ENCODE results near the gene ERC2. TPM values are rescaled to one million over a fixed set of nuclear protein-coding genes. Genes with fewer than 3 reads are reported as not detected.

ERC2 gene
- total RNA-seq, 2 experiments from 2014 or later: not detected

GRCh38 chr3:56410576-56410975 is 57.7 kb downstream of the ERC2 start:
- Histone ChIP-seq H3K4me1 (ENCODE audit: insufficient read depth, low read length, poor library complexity, severe bottlenecking) (no peaks in the 10 kb centered on the region), H2AFZ (ENCODE audit: low read length) (no peak overlapping the region), H3K36me3 (ENCODE audit: insufficient read depth, low read length) (no peaks in the 10 kb centered on the region), H3K9me2 (ENCODE audit: insufficient read depth, low read length) (no peaks in the 10 kb centered on the region), H3K4me3 (ENCODE audit: low read depth, low read length, poor library complexity, severe bottlenecking) (no peak overlapping the region), H3K9me3 (ENCODE audit: low read length) (no peaks in the 10 kb centered on the region), H4K20me1 (ENCODE audit: insufficient read depth, low read length) (no peaks in the 10 kb centered on the region), H3K4me2 (ENCODE audit: low read length) (no peak overlapping the region), H3K27ac (ENCODE audit: low read depth, low read length, poor library complexity, severe bottlenecking) (no peak overlapping the region), H3K79me2 (ENCODE audit: insufficient read depth, low read depth, low read length) (no peaks in the 10 kb centered on the region)
- TF ChIP-seq CTCF (conservative IDR thresholded peaks at IDR 0.05; ENCODE audit: low read length) (no peak), EZH2phosphoT487 (IDR thresholded peaks at IDR 0.05; ENCODE audit: borderline replicate concordance, low read depth, low read length) (no peak)
- intact Hi-C loops (cut with micrococcal nuclease; ENCODE audit: unreplicated experiment): no loop called here
- BruUV-seq (replicated peaks): no TSS peak
- DNase-seq (ENCODE audit: low spot score): no peak
- CTCF ChIA-PET (ENCODE audit: unreplicated experiment): no interaction called here
- POLR2A ChIA-PET: no interaction called here

GRCh38 chr3:56409790-56410189 is 58.5 kb downstream of the ERC2 start:
- no TSS peak for BruUV-seq (replicated peaks)
- POLR2A ChIA-PET: interaction anchor here (0.7 kb wide), 1 partner anchor 61 kb away, joined by 6 read pairs; no protein-coding TSS in a partner anchor
- intact Hi-C loops (cut with micrococcal nuclease; ENCODE audit: unreplicated experiment): no loop called here
- Histone ChIP-seq H3K9me2 (ENCODE audit: insufficient read depth, low read length) (no peaks in the 10 kb centered on the region), H3K4me2 (ENCODE audit: low read length) (no peak overlapping the region), H4K20me1 (ENCODE audit: insufficient read depth, low read length) (no peaks in the 10 kb centered on the region), H3K4me3 (ENCODE audit: low read depth, low read length, poor library complexity, severe bottlenecking) (no peak overlapping the region), H3K36me3 (ENCODE audit: insufficient read depth, low read length) (no peaks in the 10 kb centered on the region), H3K27ac (ENCODE audit: low read depth, low read length, poor library complexity, severe bottlenecking) (no peak overlapping the region), H3K79me2 (ENCODE audit: insufficient read depth, low read depth, low read length) (no peaks in the 10 kb centered on the region), H3K4me1 (ENCODE audit: insufficient read depth, low read length, poor library complexity, severe bottlenecking) (no peaks in the 10 kb centered on the region), H3K9me3 (ENCODE audit: low read length) (no peaks in the 10 kb centered on the region), H2AFZ (ENCODE audit: low read length) (no peak overlapping the region)
- no peak for DNase-seq (ENCODE audit: low spot score)
- CTCF ChIA-PET (ENCODE audit: unreplicated experiment): no interaction called here
- no peak for TF ChIP-seq CTCF (conservative IDR thresholded peaks at IDR 0.05; ENCODE audit: low read length)
- no peak for TF ChIP-seq EZH2phosphoT487 (IDR thresholded peaks at IDR 0.05; ENCODE audit: borderline replicate concordance, low read depth, low read length)

GRCh38 chr3:56408761-56409196 is 59.5 kb downstream of the ERC2 start:
- no peaks in the 10 kb centered on the region for H3K36me3 ChIP-seq (ENCODE audit: insufficient read depth, low read length)
- no peaks in the 10 kb centered on the region for H4K20me1 ChIP-seq (ENCODE audit: insufficient read depth, low read length)
- no peak overlapping the region for H2AFZ ChIP-seq (ENCODE audit: low read length)
- H3K9me2 ChIP-seq (ENCODE audit: insufficient read depth, low read length): no peaks in the 10 kb centered on the region
- no peaks in the 10 kb centered on the region for H3K9me3 ChIP-seq (ENCODE audit: low read length)
- no peak overlapping the region for H3K4me3 ChIP-seq (ENCODE audit: low read depth, low read length, poor library complexity, severe bottlenecking)
- no peaks in the 10 kb centered on the region for H3K4me1 ChIP-seq (ENCODE audit: insufficient read depth, low read length, poor library complexity, severe bottlenecking)
- no peak for TF ChIP-seq EZH2phosphoT487 (IDR thresholded peaks at IDR 0.05; ENCODE audit: borderline replicate concordance, low read depth, low read length)
- ChIA-PET POLR2A (no interaction called here), CTCF (ENCODE audit: unreplicated experiment) (no interaction called here)
- no TSS peak for BruUV-seq (replicated peaks)
- no peaks in the 10 kb centered on the region for H3K79me2 ChIP-seq (ENCODE audit: insufficient read depth, low read depth, low read length)
- H3K27ac ChIP-seq (ENCODE audit: low read depth, low read length, poor library complexity, severe bottlenecking): no peak overlapping the region
- intact Hi-C loops (cut with micrococcal nuclease; ENCODE audit: unreplicated experiment): no loop called here
- no peak for DNase-seq (ENCODE audit: low spot score)
- no peak overlapping the region for H3K4me2 ChIP-seq (ENCODE audit: low read length)

All from OCI-LY7 (cell line).